MCF 10A (cell line): ENCODE measurements around the gene SLIT3. TPM values are rescaled to one million over a fixed set of nuclear protein-coding genes. Genes with fewer than 3 reads are reported as not detected.

Source experiments
- BruUV-seq: library from RNA; stranded (reverse); fragments of 400-500 nt; replicated peaks from 2 replicates; lab custom pipeline; 2021; lab: Mats Ljungman, UMichigan
- CTCF ChIA-PET: fragments of 300-600 bp; sonication (Branson Sonifier 250); formaldehyde crosslinking; extraction: SDS; loops from one replicate; lab custom pipeline; 2021; ENCODE audit warnings: antibody characterized with exemption, inconsistent platforms; lab: Yijun Ruan, JAX
- POLR2A ChIA-PET: fragments of 300-600, 350-650 bp; sonication (Branson Sonifier 250); formaldehyde crosslinking; extraction: SDS; loops from one replicate; lab custom pipeline; 2020; ENCODE audit warnings: antibody characterized with exemption, inconsistent platforms; lab: Yijun Ruan, JAX
- DNase-seq: peaks from one replicate; pipeline ENCODE4 v3.0.0-alpha.2; 2018; ENCODE audit not compliant: unreplicated experiment
- H3K27ac Mint-ChIP-seq: one replicate; pipeline ENCODE4 v1.8.0; 2022; ENCODE audit warnings: mild to moderate bottlenecking, low read depth, mixed read lengths; ENCODE audit not compliant: unreplicated experiment
- H3K27me3 Mint-ChIP-seq: one replicate; pipeline ENCODE4 v1.8.0; 2022; ENCODE audit warnings: mixed read lengths; ENCODE audit not compliant: insufficient read depth, unreplicated experiment
- H3K36me3 Mint-ChIP-seq: one replicate; pipeline ENCODE4 v1.8.0; 2022; ENCODE audit warnings: mild to moderate bottlenecking, moderate library complexity, mixed read lengths; ENCODE audit not compliant: insufficient read depth, unreplicated experiment
- H3K4me1 Mint-ChIP-seq: one replicate; pipeline ENCODE4 v1.8.0; 2022; ENCODE audit warnings: mixed read lengths; ENCODE audit not compliant: insufficient read depth, unreplicated experiment
- H3K4me3 Mint-ChIP-seq: one replicate; pipeline ENCODE4 v1.8.0; 2022; ENCODE audit warnings: mild to moderate bottlenecking, moderate library complexity, mixed read lengths; ENCODE audit not compliant: unreplicated experiment
- H3K9me3 Mint-ChIP-seq: one replicate; pipeline ENCODE4 v1.8.0; 2022; ENCODE audit warnings: mixed read lengths; ENCODE audit not compliant: unreplicated experiment
- CTCF ChIP-seq: fragments of 200-600 bp; IDR thresholded peaks from one replicate; pipeline ENCODE4 v1.8.0; 2022; ENCODE audit warnings: antibody characterized with exemption, mild to moderate bottlenecking; ENCODE audit not compliant: unreplicated experiment
- intact Hi-C: fragments of 100-400 bp; cut with micrococcal nuclease; formaldehyde crosslinking; loops from 2 replicates; pipeline ENCODE4 v1.14.1; 2022
- total RNA-seq: library from RNA; stranded (reverse); gene quantifications from 2 replicates; pipeline ENCODE4 v1.2.3, GENCODE V29; 2022

Gene SLIT3
- total RNA-seq, 1 experiment from 2014 or later = 0.89 TPM

DNA sequence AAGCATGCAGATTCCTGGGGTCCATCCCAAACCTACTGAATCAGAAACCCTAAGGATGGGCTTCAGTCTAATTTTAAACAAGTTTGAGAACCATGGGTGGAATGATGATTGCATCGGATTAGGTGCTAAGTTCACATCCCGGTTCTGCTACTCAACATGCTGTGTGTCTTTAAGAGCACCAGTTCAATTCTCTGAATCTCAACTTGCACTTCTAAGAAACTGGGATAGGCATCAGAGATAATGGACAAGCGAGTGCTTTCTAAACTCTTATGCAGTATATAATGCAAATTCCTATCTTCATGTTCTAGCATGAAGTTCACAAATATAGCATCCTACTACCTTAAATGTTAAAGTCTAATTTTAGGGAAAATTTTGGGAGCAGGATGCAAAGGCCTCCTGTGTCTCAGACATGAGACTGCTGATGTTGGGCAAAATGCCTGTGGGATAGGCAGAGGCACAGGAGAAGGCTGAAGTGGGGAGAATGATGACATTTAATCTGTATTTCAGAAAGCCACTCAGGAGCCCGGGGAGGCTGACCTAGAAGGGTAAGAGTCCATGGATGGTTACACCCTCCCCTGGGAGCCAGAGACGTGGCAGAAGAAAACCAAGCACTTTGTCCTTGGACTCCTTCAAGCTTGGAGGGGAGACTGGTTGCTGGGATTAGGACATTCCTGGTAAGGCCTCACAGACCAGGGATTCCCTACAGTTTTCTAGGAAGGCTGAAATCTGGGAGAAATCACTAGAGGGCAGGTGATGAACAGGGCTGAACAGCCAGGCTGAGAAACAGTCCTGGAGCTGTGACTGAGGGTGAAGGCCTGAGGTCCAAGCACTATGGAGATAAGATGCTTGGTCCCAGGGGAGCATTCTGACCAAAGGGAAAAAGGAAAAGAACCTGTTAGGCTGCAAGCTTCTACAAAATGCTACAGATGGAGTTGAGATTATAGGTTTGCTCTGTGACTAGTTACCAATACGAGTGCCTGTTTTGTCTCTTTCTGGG is 409.8 kb downstream of the SLIT3 start:
- ChIA-PET POLR2A (no interaction called here), CTCF (no interaction called here)
- no peak for DNase-seq
- H3K27ac Mint-ChIP-seq = no peak overlapping the region
- no peak for TF ChIP-seq CTCF
- H3K36me3 Mint-ChIP-seq = no peaks in the 10 kb centered on the region
- no peak overlapping the region for H3K4me3 Mint-ChIP-seq
- H3K9me3 Mint-ChIP-seq = no peaks in the 10 kb centered on the region
- H3K4me1 Mint-ChIP-seq = no peaks in the 10 kb centered on the region
- no TSS peak for BruUV-seq
- H3K27me3 Mint-ChIP-seq = peaks cover 18% of the 10 kb centered on the region
- intact Hi-C loops = no loop called here

DNA sequence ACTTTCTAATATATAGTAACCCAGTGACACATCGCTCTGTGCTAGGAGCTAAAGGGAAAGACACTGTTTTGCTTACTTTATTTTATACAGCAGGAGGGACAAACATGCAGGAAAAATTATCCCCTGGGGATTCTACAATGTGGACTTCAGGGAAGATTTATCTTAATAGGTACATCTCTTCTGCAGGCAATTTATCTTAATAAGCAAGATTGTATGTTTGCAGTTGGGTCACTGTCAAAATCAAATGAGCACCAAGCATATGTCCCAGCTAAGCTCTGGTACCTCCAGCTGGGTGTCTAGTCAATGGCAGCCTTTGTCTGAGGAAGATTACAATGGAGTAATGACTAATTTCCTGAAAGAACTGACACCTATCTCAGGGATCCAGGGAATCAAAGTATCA is 411.9 kb downstream of the SLIT3 start:
- intact Hi-C loops = no loop called here
- Mint-ChIP-seq H3K27ac (no peak overlapping the region), H3K9me3 (no peaks in the 10 kb centered on the region), H3K4me3 (no peak overlapping the region), H3K36me3 (no peaks in the 10 kb centered on the region), H3K4me1 (no peaks in the 10 kb centered on the region), H3K27me3 (peaks cover 16% of the 10 kb centered on the region)
- no TSS peak for BruUV-seq
- ChIA-PET CTCF (interaction anchor here (0.6 to 0.8 kb wide), 2 partner anchors 9 to 629 kb away, joined by 3 to 4 read pairs; no protein-coding TSS in a partner anchor), POLR2A (interaction anchor here (0.6 kb wide), 1 partner anchor 808 kb away, joined by 3 read pairs; no protein-coding TSS in a partner anchor)
- TF ChIP-seq CTCF = no peak
- no peak for DNase-seq

DNA sequence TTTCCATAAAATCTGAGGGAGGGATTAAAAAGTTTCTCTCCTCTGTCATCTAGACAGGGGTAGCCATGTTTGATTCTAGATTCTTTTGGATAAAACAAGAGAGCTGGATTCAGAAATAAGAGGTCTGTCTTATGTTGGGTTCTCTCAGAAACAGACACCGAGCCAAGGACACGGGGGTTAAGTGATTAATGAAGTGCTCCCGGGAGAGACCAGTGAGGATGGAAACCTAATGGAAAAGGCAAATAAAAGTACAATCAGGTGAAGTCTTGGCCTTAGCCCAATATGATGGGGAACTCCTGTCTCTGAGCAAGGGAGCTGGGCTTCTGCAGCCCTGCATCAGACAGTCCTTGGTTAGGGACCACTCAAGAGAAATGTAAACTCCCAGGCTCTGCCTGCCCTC is 413.0 kb downstream of the SLIT3 start:
- intact Hi-C loops = no loop called here
- Mint-ChIP-seq H3K9me3 (no peaks in the 10 kb centered on the region), H3K27ac (no peak overlapping the region), H3K36me3 (no peaks in the 10 kb centered on the region), H3K4me1 (no peaks in the 10 kb centered on the region), H3K4me3 (no peak overlapping the region), H3K27me3 (peaks cover 16% of the 10 kb centered on the region)
- TF ChIP-seq CTCF = no peak
- DNase-seq = no peak
- POLR2A ChIA-PET = no interaction called here
- CTCF ChIA-PET = interaction anchor here (0.6 kb wide), 1 partner anchor 1276 kb away, joined by 3 read pairs; no protein-coding TSS in a partner anchor
- no TSS peak for BruUV-seq

GRCh38 chr5:168886157-168886556 is 414.8 kb downstream of the SLIT3 start:
- ChIA-PET POLR2A (no interaction called here), CTCF (no interaction called here)
- no peaks in the 10 kb centered on the region for H3K4me1 Mint-ChIP-seq
- intact Hi-C loops = no loop called here
- peaks cover 4% of the 10 kb centered on the region for H3K27me3 Mint-ChIP-seq
- H3K4me3 Mint-ChIP-seq = no peak overlapping the region
- no peaks in the 10 kb centered on the region for H3K36me3 Mint-ChIP-seq
- no peak for DNase-seq
- no TSS peak for BruUV-seq
- no peak for TF ChIP-seq CTCF
- no peak overlapping the region for H3K27ac Mint-ChIP-seq
- no peaks in the 10 kb centered on the region for H3K9me3 Mint-ChIP-seq
